ENCODE results near the gene CTSZ.
"Not testable (repeated sequence)": the region's sequence is repeated elsewhere in the genome, so short reads cannot be mapped to it uniquely, and the experiment has no call there.

CTSZ gene

GRCh38 chr20:58950603-58951002 is 56.5 kb downstream of the CTSZ start:
- DNase-seq, result no peak

GRCh38 chr20:58947797-58948388 is 59.2 kb downstream of the CTSZ start:
- DNase-seq, result not testable (repeated sequence)

GRCh38 chr20:58945965-58946631 is 61.0 kb downstream of the CTSZ start:
- DNase-seq, result no peak
